GM18870 (cell line): Measurements from ENCODE around the gene PEF1.

Experiments
- ATAC-seq: cut with Tn5 transposase; IDR thresholded peaks from one replicate; pipeline ENCODE4 v1.9.1; 2021; ENCODE audit warnings: moderate library complexity; ENCODE audit not compliant: unreplicated experiment

The PEF1 gene

DNA sequence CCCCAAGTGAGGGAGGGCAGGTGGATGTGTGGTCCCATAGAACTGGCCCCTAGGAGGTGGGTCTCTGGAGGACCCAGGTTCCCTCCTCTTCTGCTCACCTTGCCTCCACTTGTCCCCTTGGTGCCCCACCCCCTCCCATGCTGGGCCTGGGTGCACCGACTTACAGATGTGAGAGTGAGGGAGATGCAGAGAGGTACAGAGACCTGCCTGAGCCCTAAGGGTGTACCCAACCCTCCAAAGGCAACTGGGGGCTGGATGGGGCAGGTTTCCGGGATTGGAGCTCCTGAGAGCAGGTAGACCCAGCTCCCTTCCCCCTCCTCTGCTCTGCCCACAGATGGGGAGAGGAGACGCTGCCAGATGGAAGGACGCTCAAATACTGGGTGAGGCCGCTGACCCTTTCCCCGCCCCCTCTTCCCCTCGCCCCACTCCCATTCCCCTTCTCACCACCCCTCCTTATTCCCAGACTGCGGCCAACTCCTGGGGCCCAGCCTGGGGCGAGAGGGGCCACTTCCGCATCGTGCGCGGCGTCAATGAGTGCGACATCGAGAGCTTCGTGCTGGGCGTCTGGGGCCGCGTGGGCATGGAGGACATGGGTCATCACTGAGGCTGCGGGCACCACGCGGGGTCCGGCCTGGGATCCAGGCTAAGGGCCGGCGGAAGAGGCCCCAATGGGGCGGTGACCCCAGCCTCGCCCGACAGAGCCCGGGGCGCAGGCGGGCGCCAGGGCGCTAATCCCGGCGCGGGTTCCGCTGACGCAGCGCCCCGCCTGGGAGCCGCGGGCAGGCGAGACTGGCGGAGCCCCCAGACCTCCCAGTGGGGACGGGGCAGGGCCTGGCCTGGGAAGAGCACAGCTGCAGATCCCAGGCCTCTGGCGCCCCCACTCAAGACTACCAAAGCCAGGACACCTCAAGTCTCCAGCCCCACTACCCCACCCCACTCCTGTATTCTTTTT, 58.0 kb downstream of the PEF1 start:
- ATAC-seq: no peak

DNA sequence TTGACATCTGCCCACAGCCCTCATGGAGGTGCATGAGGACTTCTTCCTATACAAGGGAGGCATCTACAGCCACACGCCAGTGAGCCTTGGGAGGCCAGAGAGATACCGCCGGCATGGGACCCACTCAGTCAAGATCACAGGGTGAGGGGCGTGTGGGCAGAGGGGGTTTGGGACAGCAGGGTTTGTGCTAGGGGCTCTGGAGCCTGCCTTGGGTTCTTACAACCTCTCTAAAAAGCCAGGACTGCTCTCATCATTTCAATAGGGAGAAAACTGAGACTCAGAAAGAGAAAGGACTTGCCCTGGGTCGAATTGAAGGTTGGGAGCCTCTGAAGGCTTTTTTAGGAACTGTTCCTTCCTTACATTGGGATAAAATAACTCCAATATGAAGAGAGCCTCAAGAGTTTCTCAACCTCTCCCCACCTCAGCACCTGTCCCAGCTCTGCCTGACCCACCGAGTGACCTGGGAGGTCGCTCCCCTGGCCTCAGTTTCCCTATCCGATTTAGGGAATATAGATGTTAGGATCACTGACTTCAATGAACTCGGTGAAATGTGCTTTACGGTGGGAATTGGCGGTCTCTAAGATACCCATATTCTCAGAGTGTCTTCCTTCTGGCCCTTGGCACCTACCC, 58.8 kb downstream of the PEF1 start:
- no peak for ATAC-seq

DNA sequence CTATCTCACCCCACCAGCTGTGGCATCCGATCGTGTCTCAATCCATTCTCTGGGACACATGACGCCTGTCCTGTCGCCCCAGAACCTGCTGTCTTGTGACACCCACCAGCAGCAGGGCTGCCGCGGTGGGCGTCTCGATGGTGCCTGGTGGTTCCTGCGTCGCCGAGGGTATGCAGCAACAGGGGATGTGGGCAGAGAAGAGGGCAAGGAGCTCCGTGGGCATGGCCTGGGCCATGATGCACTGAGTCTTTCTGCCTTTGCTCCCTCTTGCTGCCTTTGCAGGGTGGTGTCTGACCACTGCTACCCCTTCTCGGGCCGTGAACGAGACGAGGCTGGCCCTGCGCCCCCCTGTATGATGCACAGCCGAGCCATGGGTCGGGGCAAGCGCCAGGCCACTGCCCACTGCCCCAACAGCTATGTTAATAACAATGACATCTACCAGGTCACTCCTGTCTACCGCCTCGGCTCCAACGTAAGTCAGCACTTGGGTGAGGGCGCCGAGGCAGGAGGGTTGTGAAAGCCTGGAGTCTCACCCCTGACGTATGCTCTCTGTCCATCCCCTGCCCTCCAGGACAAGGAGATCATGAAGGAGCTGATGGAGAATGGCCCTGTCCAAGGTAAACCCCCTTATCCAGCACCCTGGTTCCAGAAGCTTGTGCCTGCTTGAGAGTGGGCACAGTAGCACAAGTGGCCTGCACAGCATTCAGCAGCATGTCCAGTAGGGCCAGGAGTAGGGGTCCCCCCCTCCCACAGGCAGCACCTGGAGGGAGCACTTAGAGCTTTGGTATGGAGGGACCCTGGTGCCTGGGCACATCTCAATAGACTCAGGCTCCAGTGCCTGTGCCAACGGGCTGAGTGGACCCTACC, 59.6 kb downstream of the PEF1 start:
- ATAC-seq: no peak

DNA sequence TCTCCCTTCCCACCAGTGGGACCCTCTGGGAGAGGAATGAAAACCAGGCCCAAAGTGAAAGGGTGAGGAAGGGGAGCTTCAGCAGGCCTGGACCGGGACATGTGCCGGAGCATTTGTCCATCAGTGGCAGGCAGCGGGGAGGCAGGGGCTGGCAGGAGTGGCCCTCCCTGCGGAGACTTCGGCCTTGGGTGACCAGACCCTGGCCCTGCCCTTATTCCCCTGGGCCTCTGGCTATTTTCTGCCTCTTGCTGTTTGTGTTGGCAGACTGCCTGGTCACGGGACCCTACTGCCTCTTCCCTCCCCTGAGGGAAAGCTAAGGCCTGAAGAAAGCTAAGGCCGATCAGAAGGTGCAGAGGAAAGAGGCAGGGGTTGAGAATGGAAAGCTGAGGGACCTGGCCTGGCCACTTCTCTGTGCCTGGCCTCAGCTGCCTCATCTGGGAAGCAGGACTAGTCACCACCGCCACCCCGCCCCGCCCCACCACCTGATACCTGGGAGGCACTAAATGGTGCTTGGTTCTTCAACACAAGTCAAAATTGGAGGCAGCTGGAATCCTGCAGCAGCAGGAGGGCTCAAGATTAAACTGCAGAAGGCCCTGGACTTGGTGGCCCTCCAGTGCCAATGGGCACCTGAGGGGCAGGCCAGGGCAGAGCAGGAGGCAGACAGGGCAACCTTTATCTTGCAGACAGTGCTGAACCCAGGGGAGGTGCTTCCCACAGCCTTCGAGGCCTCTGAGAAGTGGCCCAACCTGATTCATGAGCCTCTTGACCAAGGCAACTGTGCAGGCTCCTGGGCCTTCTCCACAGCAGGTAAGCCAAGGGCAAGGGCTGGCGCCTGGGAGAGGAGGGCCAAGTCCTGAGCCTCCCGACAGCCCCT, 60.4 kb downstream of the PEF1 start:
- ATAC-seq: no peak

DNA sequence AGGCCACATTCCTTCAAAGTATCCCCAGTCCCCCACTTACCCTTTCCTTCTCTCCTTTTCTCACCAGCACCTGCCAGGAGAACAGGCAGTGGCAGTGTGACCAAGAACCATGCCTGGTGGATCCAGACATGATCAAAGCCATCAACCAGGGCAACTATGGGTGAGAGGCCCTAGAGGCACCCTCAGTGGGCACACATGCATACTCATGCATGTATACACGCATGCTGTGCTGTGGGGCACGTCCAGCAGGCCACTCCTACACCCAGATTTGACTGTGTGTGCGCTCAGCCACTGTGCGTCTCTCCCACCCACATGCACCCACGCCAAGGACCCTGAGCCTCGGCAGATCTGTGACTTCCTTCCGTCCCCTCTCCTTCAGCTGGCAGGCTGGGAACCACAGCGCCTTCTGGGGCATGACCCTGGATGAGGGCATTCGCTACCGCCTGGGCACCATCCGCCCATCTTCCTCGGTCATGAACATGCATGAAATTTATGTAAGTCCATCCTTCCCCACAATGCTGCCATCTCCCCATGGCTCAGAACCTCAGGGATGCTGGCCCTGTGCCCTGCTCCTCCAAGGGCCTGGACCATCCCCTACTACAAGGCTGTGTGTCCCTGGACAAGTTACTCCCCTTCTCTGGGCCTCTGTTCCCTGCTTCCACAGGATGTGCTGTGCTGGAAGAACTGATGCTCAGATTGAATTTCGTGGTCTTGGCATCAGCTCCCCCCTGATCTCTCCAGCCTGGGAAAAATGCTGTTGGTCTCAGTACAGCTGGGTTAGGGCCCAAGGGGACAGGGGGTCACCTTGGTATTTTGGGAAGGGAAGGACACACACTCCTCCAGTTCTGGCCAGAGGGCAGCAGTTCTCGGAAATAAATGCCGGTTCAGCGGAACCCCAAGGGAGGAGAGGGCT, 61.3 kb downstream of the PEF1 start:
- no peak for ATAC-seq

DNA sequence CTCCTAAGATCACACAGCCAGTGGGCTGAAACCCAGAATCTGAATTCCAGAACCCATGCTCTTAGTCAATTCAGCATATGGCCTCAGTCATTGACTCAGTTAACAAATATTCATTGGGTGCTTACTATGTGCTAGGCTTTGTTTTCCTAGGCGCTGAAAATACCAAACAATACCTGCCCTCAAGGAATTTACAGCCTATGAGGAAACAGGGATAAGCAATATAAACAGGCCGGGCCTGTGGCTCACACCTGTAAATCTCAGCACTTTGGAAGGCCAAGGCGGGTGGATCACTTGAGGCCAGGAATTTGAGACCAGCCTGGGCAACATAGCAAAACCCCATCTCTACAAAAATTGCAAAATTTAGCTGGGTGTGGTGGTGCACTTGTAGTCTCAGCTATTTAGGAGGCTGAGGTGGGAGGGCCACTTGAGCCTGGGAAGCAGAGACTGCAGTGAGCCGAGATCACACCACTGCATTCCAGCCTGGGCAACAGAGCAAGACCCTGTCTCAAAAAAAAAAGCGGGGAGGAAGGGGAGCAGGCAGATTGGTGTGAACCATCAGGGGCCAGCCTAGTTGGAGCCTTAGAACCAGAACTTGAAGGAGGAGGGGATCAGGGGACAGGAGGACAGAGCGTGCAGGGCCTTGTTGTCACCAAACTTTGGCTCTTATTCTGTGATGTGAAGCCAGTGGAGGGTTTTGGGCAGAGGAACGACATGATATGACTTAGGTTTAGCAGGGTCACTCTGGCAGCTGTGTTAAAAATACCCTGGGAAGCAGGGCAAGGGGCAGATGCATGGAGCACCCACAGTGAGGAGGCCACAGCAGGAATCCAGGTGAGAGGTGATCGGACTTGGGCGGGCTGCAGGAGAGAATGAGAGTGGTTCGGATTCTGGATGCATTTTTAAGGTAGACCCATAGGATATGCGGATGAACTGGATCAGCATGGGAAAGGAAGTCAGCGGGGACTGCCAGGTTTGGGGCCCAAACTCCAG, 62.6 kb downstream of the PEF1 start:
- ATAC-seq: no peak

DNA sequence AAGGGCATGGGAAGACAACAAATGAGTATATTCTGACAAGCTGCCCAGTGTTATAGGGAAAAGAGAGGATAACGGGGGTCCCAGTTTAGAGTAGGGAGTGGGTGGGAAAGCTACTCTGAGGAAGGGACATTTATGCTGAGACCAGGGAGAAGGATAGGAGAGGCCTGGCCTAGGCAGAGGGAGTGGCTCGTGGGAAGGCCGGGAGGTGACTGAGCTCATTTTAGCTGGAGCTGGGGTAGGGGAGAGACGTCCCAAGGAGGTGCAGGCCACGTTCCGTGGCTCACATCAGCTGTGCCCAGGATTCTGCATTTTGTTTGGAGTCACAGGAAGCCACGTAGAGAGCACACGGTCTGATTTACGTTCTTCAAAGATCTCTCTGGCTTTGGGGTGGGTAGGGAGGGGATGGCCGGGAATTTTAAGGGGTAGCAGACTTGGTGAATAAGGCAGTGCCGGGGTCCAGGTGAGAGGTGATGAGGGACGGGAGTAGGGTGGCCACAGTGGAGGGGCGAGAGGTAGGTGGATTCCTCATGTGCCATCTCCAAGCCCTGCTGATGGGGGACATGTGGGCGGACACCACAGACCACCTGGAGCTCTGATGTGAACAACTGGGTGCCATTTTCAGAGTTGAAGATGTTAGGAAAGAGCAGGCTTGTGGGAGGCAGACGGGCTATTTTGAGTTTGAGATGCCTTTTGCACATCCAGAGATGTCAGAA, 63.6 kb downstream of the PEF1 start:
- ATAC-seq: no peak

DNA sequence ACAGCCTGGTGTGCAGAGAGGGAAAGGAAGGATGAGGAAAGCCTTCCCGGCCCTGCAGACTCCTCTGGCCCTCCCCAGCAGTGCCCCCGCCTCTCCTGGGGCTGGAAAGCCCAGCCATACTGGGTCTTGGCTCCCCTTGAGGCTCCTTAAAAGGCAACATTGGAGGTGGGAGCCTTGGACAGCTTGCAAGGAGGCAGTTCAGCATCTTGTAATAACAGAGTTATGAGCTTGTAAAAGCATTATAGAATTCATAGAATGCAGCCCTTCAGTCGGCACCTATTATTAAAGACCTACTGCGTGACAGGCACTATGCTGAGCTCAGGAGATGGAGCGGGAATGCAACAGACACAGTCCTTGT, 64.2 kb downstream of the PEF1 start:
- ATAC-seq: no peak
